ENCODE results near the gene RRAD.
A peak's percentile ranks its signal among the peaks of the same experiment; 100 is the strongest.
"Not testable (repeated sequence)": the region's sequence is repeated elsewhere in the genome, so short reads cannot be mapped to it uniquely, and the experiment has no call there.

RRAD gene

GRCh38 chr16:66898207-66898606, 27.1 kb downstream of the RRAD start:
- no peak for DNase-seq

GRCh38 chr16:66896682-66897081, 28.7 kb downstream of the RRAD start:
- DNase-seq: not testable (repeated sequence)

GRCh38 chr16:66895999-66896398, 29.3 kb downstream of the RRAD start:
- no peak for DNase-seq

GRCh38 chr16:66895689-66895979, 29.7 kb downstream of the RRAD start:
- DNase-seq: no peak

- peak; percentile 57 for DNase-seq
Observed at GRCh38 chr16:66894948-66895688, 30.2 kb downstream of the RRAD start.

- no peak for DNase-seq
Observed at GRCh38 chr16:66894055-66894454, 31.3 kb downstream of the RRAD start.

- DNase-seq: no peak
Observed at GRCh38 chr16:66891797-66892196, 33.5 kb downstream of the RRAD start.

- no peak for DNase-seq
Observed at GRCh38 chr16:66891360-66891759, 34.0 kb downstream of the RRAD start.

GRCh38 chr16:66890799-66891198, 34.5 kb downstream of the RRAD start:
- no peak for DNase-seq

- no peak for DNase-seq
Observed at GRCh38 chr16:66889622-66890021, 35.7 kb downstream of the RRAD start.

- no peak for DNase-seq
Observed at GRCh38 chr16:66888647-66889615, 36.4 kb downstream of the RRAD start.

GRCh38 chr16:66886914-66887313, 38.4 kb downstream of the RRAD start:
- DNase-seq: no peak

GRCh38 chr16:66886321-66886720, 39.0 kb downstream of the RRAD start:
- DNase-seq: no peak

GRCh38 chr16:66885491-66885890, 39.8 kb downstream of the RRAD start:
- DNase-seq: no peak

GRCh38 chr16:66882702-66883101, 42.6 kb downstream of the RRAD start:
- no peak for DNase-seq

- DNase-seq: no peak
Observed at GRCh38 chr16:66881964-66882508, 43.3 kb downstream of the RRAD start.

- DNase-seq: no peak
Observed at GRCh38 chr16:66881560-66881959, 43.8 kb downstream of the RRAD start.

- peak; percentile 24 for DNase-seq
Observed at GRCh38 chr16:66881014-66881417, 44.3 kb downstream of the RRAD start.

- DNase-seq: peak; percentile 89
Observed at GRCh38 chr16:66880288-66881013, 44.9 kb downstream of the RRAD start, which contains the start of gene PDP2. Gene PDP2, plus strand, starts transcription at chr16:66880515. Its CDS starts 3,770 bp downstream, at chr16:66884285.

- DNase-seq: peak; percentile 45
Observed at GRCh38 chr16:66878067-66878466, 47.3 kb downstream of the RRAD start.

GRCh38 chr16:66874079-66874775, 51.1 kb downstream of the RRAD start:
- DNase-seq: no peak

GRCh38 chr16:66873685-66874055, 51.7 kb downstream of the RRAD start:
- DNase-seq: no peak
